Endothelial cell of umbilical vein (primary cell): ENCODE data around the gene ARHGAP31. TPM values are rescaled to one million over a fixed set of nuclear protein-coding genes. Genes with fewer than 3 reads are reported as not detected.
A peak's percentile ranks its signal among the peaks of the same experiment; 100 is the strongest.

Experiments
- BruUV-seq: library from RNA; stranded (reverse); fragments of 400-500 nt; replicated peaks from 2 replicates; lab custom pipeline; 2021; lab: Mats Ljungman, UMichigan
- CTCF ChIA-PET: fragments of 300-600, 350-600 bp; sonication (Branson Sonifier 250); formaldehyde crosslinking; loops from one replicate; lab custom pipeline; 2021; ENCODE audit warnings: antibody characterized with exemption, inconsistent platforms; lab: Charles Lee
- POLR2A ChIA-PET: fragments of 300-600, 350-600 bp; sonication (Branson Sonifier 250); formaldehyde crosslinking; loops from one replicate; lab custom pipeline; 2021; ENCODE audit warnings: antibody characterized with exemption, inconsistent platforms; lab: Charles Lee
- DNase-seq: peaks from one replicate; pipeline ENCODE4 v3.0.0-alpha.2; 2011; ENCODE audit warnings: low read depth, low spot score
- FAIRE-seq: peaks from 2 replicates; lab custom pipeline; 2011; peaks lifted over from hg19 to GRCh38; lab: Jason Lieb, UNC
- H2AFZ ChIP-seq: 2 replicates; pipeline ENCODE4 v1.6.0; 2012; ENCODE audit warnings: low read depth, low read length, control low read depth, inconsistent platforms
- H3K27ac ChIP-seq: 2 replicates; pipeline ENCODE4 v1.5.1; 2011; ENCODE audit warnings: low read depth, mild to moderate bottlenecking, control low read depth, low read length, moderate library complexity; ENCODE audit not compliant: insufficient read depth
- H3K27me3 ChIP-seq, 2 experiments: 2 replicates each; pipeline versions ENCODE4 v1.6.0 to v1.6.1; 2011; ENCODE audit warnings: low read length in 2 of 2, mixed read lengths in 1 of 2; ENCODE audit not compliant: control insufficient read depth in 2 of 2, insufficient read depth in 2 of 2
- H3K36me3 ChIP-seq, 2 experiments: 2 replicates in 1 of 2; 3 replicates in 1 of 2; pipeline ENCODE4 v1.5.1; 2011; ENCODE audit warnings: low read length in 2 of 2, mild to moderate bottlenecking in 1 of 2, moderate library complexity in 1 of 2; ENCODE audit not compliant: control insufficient read depth in 2 of 2, insufficient read depth in 2 of 2; ENCODE audit errors: extremely low read depth in 1 of 2
- H3K4me1 ChIP-seq: 3 replicates; pipeline ENCODE4 v1.5.1; 2011; ENCODE audit warnings: mild to moderate bottlenecking, low read length; ENCODE audit not compliant: control insufficient read depth, insufficient read depth; ENCODE audit errors: extremely low read depth
- H3K4me2 ChIP-seq: 2 replicates; pipeline ENCODE4 v1.6.1; 2011; ENCODE audit warnings: low read length, control low read depth, mixed read lengths; ENCODE audit not compliant: insufficient read depth
- H3K4me3 ChIP-seq, 3 experiments: fragments of 200-600 bp in 1 of 3; sonication (generic), shearing (Covaris generic) in 1 of 3; replicated peaks in 1 of 3; 2 replicates each; pipeline ENCODE4 v1.5.1; 2011 to 2016; ENCODE audit warnings: control low read depth in 3 of 3, low read length in 3 of 3, mild to moderate bottlenecking in 2 of 3, inconsistent platforms in 1 of 3, low read depth in 1 of 3, moderate library complexity in 1 of 3; ENCODE audit not compliant: insufficient read depth in 1 of 3
- H3K79me2 ChIP-seq: 2 replicates; pipeline ENCODE4 v1.6.0; 2012; ENCODE audit warnings: low read length, inconsistent platforms; ENCODE audit not compliant: control insufficient read depth, insufficient read depth
- H3K9ac ChIP-seq: replicated peaks from 2 replicates; pipeline ENCODE3; 2011; ENCODE audit warnings: low read length, control low read depth; ENCODE audit not compliant: insufficient read depth; ENCODE audit errors: extremely low read depth
- H3K9me1 ChIP-seq: replicated peaks from 3 replicates; pipeline ENCODE4 v1.6.0; 2011; ENCODE audit warnings: mild to moderate bottlenecking, low read length; ENCODE audit not compliant: control insufficient read depth, insufficient read depth; ENCODE audit errors: extremely low read depth
- H3K9me3 ChIP-seq: replicated peaks from 2 replicates; pipeline ENCODE4 v1.5.1; 2012; ENCODE audit warnings: low read length, inconsistent platforms; ENCODE audit not compliant: control insufficient read depth, insufficient read depth
- H4K20me1 ChIP-seq: replicated peaks from 2 replicates; pipeline ENCODE3; 2011; ENCODE audit warnings: mild to moderate bottlenecking, low read length; ENCODE audit not compliant: control insufficient read depth, insufficient read depth; ENCODE audit errors: extremely low read depth
- CTCF ChIP-seq, 2 donors: IDR thresholded peaks; 1 replicate in 1 of 2; 2 replicates in 1 of 2; pipeline ENCODE4 v1.5.1; 2011; ENCODE audit warnings: low read length in 2 of 2, mild to moderate bottlenecking in 2 of 2, moderate library complexity in 2 of 2, control low read depth in 1 of 2, inconsistent platforms in 1 of 2, low read depth in 1 of 2; ENCODE audit not compliant: insufficient read depth in 1 of 2; ENCODE audit errors: extremely low read depth in 1 of 2
- EZH2 ChIP-seq: IDR thresholded peaks from 2 replicates; pipeline ENCODE4 v1.6.1; 2012; ENCODE audit warnings: borderline replicate concordance, low read depth, mild to moderate bottlenecking, moderate library complexity, low read length, inconsistent platforms; ENCODE audit not compliant: severe bottlenecking
- FOS ChIP-seq: IDR thresholded peaks from 2 replicates; pipeline ENCODE4 v1.6.1; 2011; ENCODE audit warnings: mild to moderate bottlenecking, low read length, moderate library complexity, borderline replicate concordance; ENCODE audit not compliant: insufficient read depth
- GATA2 ChIP-seq: IDR thresholded peaks from 2 replicates; pipeline ENCODE4 v1.7.0; 2011; ENCODE audit warnings: low read depth, mild to moderate bottlenecking, moderate library complexity, mixed read lengths, low read length; ENCODE audit not compliant: insufficient read length, insufficient read depth
- JUN ChIP-seq: IDR thresholded peaks from 2 replicates; pipeline ENCODE4 v1.6.1; 2011; ENCODE audit warnings: borderline replicate concordance, low read depth; ENCODE audit not compliant: insufficient read length, insufficient read depth
- MAX ChIP-seq: IDR thresholded peaks from 2 replicates; pipeline ENCODE4 v1.6.1; 2011; ENCODE audit not compliant: insufficient read depth, insufficient read length
- MYC ChIP-seq: IDR thresholded peaks from one replicate; pipeline ENCODE4 v1.6.1; 2011; ENCODE audit warnings: mild to moderate bottlenecking, low read depth, low read length
- POLR2A ChIP-seq: IDR thresholded peaks from 2 replicates; pipeline ENCODE4 v1.6.1; 2012; ENCODE audit warnings: low read depth, mild to moderate bottlenecking, control low read depth, low read length
- POLR2AphosphoS5 ChIP-seq: IDR thresholded peaks from 2 replicates; pipeline ENCODE4 v1.6.1; 2012; ENCODE audit warnings: low read depth, mild to moderate bottlenecking, control low read depth, low read length, moderate library complexity; ENCODE audit not compliant: insufficient read depth
- dilution Hi-C: fragments of 300-500 bp; cut with MboI; formaldehyde crosslinking; loops from one replicate; pipeline ENCODE4 v1.15.0; 2019; ENCODE audit warnings: low sequenced_read_pairs; ENCODE audit not compliant: extremely low pct_ligation_motif_present
- intact Hi-C: fragments of 100-400 bp; cut with micrococcal nuclease; formaldehyde crosslinking; loops from one replicate; pipeline ENCODE4 v1.10.0; 2022
- polyA plus RNA-seq, 4 experiments: library from polyadenylated mRNA; depleted of rRNA in 3 of 4; stranded (reverse) in 3 of 4; unstranded in 1 of 4; fragments of >200 nt; gene quantifications; 2 replicates each; pipeline versions ENCODE4 v1.2.1 to v1.2.3, GENCODE V29; 2011 to 2012; ENCODE audit warnings: missing spikeins in 1 of 4
- total RNA-seq: library from RNA; stranded (reverse); gene quantifications from 2 replicates; pipeline ENCODE4 v1.2.3, GENCODE V29; 2021

The ARHGAP31 gene
- total and polyA plus RNA-seq, 2 donors (not counting 3 experiments of a cell fraction or from before 2014, with no cell fraction given), result 25.5 to 65.8 TPM

GRCh38 chr3:119314821-119315220, 20.6 kb downstream of the ARHGAP31 start:
- BruUV-seq, result no TSS peak
- CTCF ChIA-PET, result interaction anchor here (1.9 to 2.5 kb wide), 2 partner anchors 19 to 37 kb away, joined by 7 to 13 read pairs; no protein-coding TSS in a partner anchor
- no peak overlapping the region for H3K9ac ChIP-seq
- no peak overlapping the region for H3K4me2 ChIP-seq
- no peak overlapping the region for H3K4me3 ChIP-seq
- H2AFZ ChIP-seq, result no peak overlapping the region
- no peaks in the 10 kb centered on the region for H3K9me1 ChIP-seq
- DNase-seq (peak; percentile 45), FAIRE-seq (peak; percentile 18)
- dilution Hi-C loops (no loop called here), intact Hi-C loops (no loop called here)
- H3K9me3 ChIP-seq, result no peaks in the 10 kb centered on the region
- H3K27me3 ChIP-seq, result no peaks in the 10 kb centered on the region
- peaks cover 8% of the 10 kb centered on the region for H4K20me1 ChIP-seq
- H3K27ac ChIP-seq, result no peak overlapping the region
- H3K4me1 ChIP-seq, result peaks cover 23% of the 10 kb centered on the region
- H3K79me2 ChIP-seq, result peaks cover 86% of the 10 kb centered on the region
- TF ChIP-seq POLR2AphosphoS5 (no peak), EZH2 (no peak), CTCF (IDR thresholded peaks at IDR 0.05; ENCODE audit: extremely low read depth in 1 of 2, insufficient read depth in 1 of 2, low read depth in 1 of 2, low read length in 2 of 2) (no peak), GATA2 (no peak), MAX (no peak), JUN (no peak), MYC (no peak), POLR2A (no peak), FOS (no peak)
- POLR2A ChIA-PET, result no interaction called here
- peaks cover 0 to 9% of the 10 kb centered on the region in 2 experiments for H3K36me3 ChIP-seq
